Cardiac fibroblast (primary cell): Measurements from ENCODE around the gene PDCL2.
A peak's percentile ranks its signal among the peaks of the same experiment; 100 is the strongest.

ENCODE experiments used
- DNase-seq, 2 donors: peaks; one replicate each; pipeline versions ENCODE4 v3.0.0 to v3.0.0-alpha.2; 2010; ENCODE audit warnings: low read depth in 2 of 2
- H3K4me3 ChIP-seq, 2 donors: replicated peaks in 1 of 2; 1 replicate in 1 of 2; 2 replicates in 1 of 2; pipeline ENCODE4 v1.5.1; 2011; ENCODE audit warnings: low read depth in 2 of 2, low read length in 2 of 2, mild to moderate bottlenecking in 2 of 2, moderate library complexity in 1 of 2
- CTCF ChIP-seq: IDR thresholded peaks from one replicate; pipeline ENCODE4 v1.5.1; 2011; ENCODE audit warnings: low read depth, mild to moderate bottlenecking, low read length, inconsistent platforms

The PDCL2 gene

GRCh38 chr4:55530167-55530566, 61.9 kb downstream of the PDCL2 start:
- TF ChIP-seq CTCF, result no peak
- DNase-seq, result no peak
- no peak overlapping the region for H3K4me3 ChIP-seq

GRCh38 chr4:55528491-55528890, 63.6 kb downstream of the PDCL2 start:
- DNase-seq, result no peak
- no peak overlapping the region for H3K4me3 ChIP-seq
- TF ChIP-seq CTCF, result no peak

GRCh38 chr4:55524844-55525571, 67.0 kb downstream of the PDCL2 start:
- no peak overlapping the region for H3K4me3 ChIP-seq
- peak; percentile 21 to 67 for DNase-seq
- TF ChIP-seq CTCF, result no peak

- no peak for DNase-seq
- TF ChIP-seq CTCF, result no peak
- H3K4me3 ChIP-seq, result no peak overlapping the region
Measured at GRCh38 chr4:55518442-55518841, 73.6 kb downstream of the PDCL2 start.

GRCh38 chr4:55517526-55518229, 74.4 kb downstream of the PDCL2 start:
- no peak overlapping the region for H3K4me3 ChIP-seq
- no peak for TF ChIP-seq CTCF
- no peak for DNase-seq

- no peak overlapping the region for H3K4me3 ChIP-seq
- TF ChIP-seq CTCF, result no peak
- DNase-seq, result peak in 1 of 2 donors; percentile 11
Measured at GRCh38 chr4:55512922-55513571, 79.0 kb downstream of the PDCL2 start.
